LNCaP clone FGC (cell line): Measurements from ENCODE around the gene NTRK2.

Experiments
- DNase-seq: peaks from one replicate; pipeline ENCODE4 v3.0.0-alpha.2; 2011; ENCODE audit warnings: low read depth
- H3K4me3 ChIP-seq: 2 replicates; pipeline ENCODE4 v1.5.1; 2011; ENCODE audit warnings: mild to moderate bottlenecking, low read depth, low read length, control low read depth
- TF ChIP-seq, protein P1 (sequence below): IDR thresholded peaks from 2 replicates; pipeline ENCODE4 v1.5.1; 2012; ENCODE audit warnings: mild to moderate bottlenecking; ENCODE audit not compliant: control insufficient read depth, insufficient read depth; ENCODE audit errors: extremely low read depth

Gene NTRK2

GRCh38 chr9:84850830-84851392 lies 181.4 kb downstream of the NTRK2 start:
- H3K4me3 ChIP-seq, result no peak overlapping the region
- TF ChIP-seq, protein P1, sequence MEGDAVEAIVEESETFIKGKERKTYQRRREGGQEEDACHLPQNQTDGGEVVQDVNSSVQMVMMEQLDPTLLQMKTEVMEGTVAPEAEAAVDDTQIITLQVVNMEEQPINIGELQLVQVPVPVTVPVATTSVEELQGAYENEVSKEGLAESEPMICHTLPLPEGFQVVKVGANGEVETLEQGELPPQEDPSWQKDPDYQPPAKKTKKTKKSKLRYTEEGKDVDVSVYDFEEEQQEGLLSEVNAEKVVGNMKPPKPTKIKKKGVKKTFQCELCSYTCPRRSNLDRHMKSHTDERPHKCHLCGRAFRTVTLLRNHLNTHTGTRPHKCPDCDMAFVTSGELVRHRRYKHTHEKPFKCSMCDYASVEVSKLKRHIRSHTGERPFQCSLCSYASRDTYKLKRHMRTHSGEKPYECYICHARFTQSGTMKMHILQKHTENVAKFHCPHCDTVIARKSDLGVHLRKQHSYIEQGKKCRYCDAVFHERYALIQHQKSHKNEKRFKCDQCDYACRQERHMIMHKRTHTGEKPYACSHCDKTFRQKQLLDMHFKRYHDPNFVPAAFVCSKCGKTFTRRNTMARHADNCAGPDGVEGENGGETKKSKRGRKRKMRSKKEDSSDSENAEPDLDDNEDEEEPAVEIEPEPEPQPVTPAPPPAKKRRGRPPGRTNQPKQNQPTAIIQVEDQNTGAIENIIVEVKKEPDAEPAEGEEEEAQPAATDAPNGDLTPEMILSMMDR, result no peak
- DNase-seq, result no peak

GRCh38 chr9:84851935-84852585 lies 182.5 kb downstream of the NTRK2 start:
- DNase-seq, result peak; percentile 88
- no peak overlapping the region for H3K4me3 ChIP-seq
- TF ChIP-seq, protein P1, result no peak

- TF ChIP-seq, protein P1, result no peak
- no peak for DNase-seq
- H3K4me3 ChIP-seq, result no peak overlapping the region
Measured at GRCh38 chr9:84852617-84853301, 183.2 kb downstream of the NTRK2 start.

GRCh38 chr9:84856181-84856632 lies 186.7 kb downstream of the NTRK2 start:
- DNase-seq, result peak; percentile 25
- TF ChIP-seq, protein P1, result no peak
- no peak overlapping the region for H3K4me3 ChIP-seq

- TF ChIP-seq, protein P1, result no peak
- no peak for DNase-seq
- no peak overlapping the region for H3K4me3 ChIP-seq
Measured at GRCh38 chr9:84857211-84857610, 187.7 kb downstream of the NTRK2 start.

DNA sequence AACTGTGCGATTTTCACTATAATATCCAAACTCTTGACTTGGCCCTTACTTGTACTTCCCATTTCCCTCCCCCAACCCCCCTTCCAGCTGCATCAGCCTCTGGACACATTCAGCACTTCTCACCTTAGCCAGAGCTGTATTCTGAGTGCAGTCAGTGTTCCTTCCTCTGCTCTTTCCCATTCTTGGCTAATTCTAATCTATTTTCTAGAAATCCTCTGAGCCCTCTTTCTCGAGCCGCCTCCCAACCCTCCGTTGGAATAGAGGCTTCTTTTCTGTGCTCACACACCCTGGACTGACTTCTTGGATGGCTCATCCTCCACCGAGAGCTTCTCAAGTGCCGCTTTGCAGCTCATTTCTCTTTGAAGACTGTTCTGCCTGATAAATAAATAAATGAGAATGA lies 188.8 kb downstream of the NTRK2 start:
- H3K4me3 ChIP-seq, result no peak overlapping the region
- TF ChIP-seq, protein P1, result no peak
- DNase-seq, result no peak
